LNCaP clone FGC (cell line): ENCODE results near the gene CACNG6.

Experiments
- DNase-seq: peaks from one replicate; pipeline ENCODE4 v3.0.0-alpha.2; 2011; ENCODE audit warnings: low read depth
- H3K4me3 ChIP-seq: 2 replicates; pipeline ENCODE4 v1.5.1; 2011; ENCODE audit warnings: mild to moderate bottlenecking, low read depth, low read length, control low read depth
- CTCF ChIP-seq: IDR thresholded peaks from 2 replicates; pipeline ENCODE4 v1.5.1; 2012; ENCODE audit warnings: mild to moderate bottlenecking; ENCODE audit not compliant: control insufficient read depth, insufficient read depth; ENCODE audit errors: extremely low read depth

The CACNG6 gene

GRCh38 chr19:53980539-53981375 lies 10.7 kb upstream of the CACNG6 start:
- no peak for TF ChIP-seq CTCF
- DNase-seq: no peak
- H3K4me3 ChIP-seq: no peak overlapping the region

GRCh38 chr19:53981376-53981951 lies 10.0 kb upstream of the CACNG6 start:
- no peak for DNase-seq
- no peak overlapping the region for H3K4me3 ChIP-seq
- no peak for TF ChIP-seq CTCF

- TF ChIP-seq CTCF: no peak
- no peak for DNase-seq
- H3K4me3 ChIP-seq: no peak overlapping the region
These were observed 9.4 kb upstream of the CACNG6 start for GRCh38 chr19:53982001-53982451.

GRCh38 chr19:53982611-53983010 lies 8.8 kb upstream of the CACNG6 start:
- no peak overlapping the region for H3K4me3 ChIP-seq
- TF ChIP-seq CTCF: no peak
- DNase-seq: no peak

GRCh38 chr19:53983457-53984289 lies 7.8 kb upstream of the CACNG6 start:
- no peak overlapping the region for H3K4me3 ChIP-seq
- no peak for TF ChIP-seq CTCF
- DNase-seq: no peak

GRCh38 chr19:53985863-53986262 lies 5.6 kb upstream of the CACNG6 start:
- no peak for TF ChIP-seq CTCF
- no peak for DNase-seq
- H3K4me3 ChIP-seq: no peak overlapping the region
